Karpas-422 (cell line): ENCODE results near the gene RASSF1. TPM values are rescaled to one million over a fixed set of nuclear protein-coding genes. Genes with fewer than 3 reads are reported as not detected.
A peak's percentile ranks its signal among the peaks of the same experiment; 100 is the strongest.

Experiments
- DNase-seq: peaks from one replicate; pipeline ENCODE4 v3.0.0-alpha.2; 2015
- H2AFZ ChIP-seq: fragments of 200-600 bp; sonication (generic); 2 replicates; pipeline ENCODE4 v1.6.1; 2014; ENCODE audit warnings: antibody characterized with exemption, low read length, mixed read lengths
- H3K27ac ChIP-seq: fragments of 200-600 bp; sonication (generic); 2 replicates; pipeline ENCODE4 v1.5.1; 2014; ENCODE audit warnings: mild to moderate bottlenecking, low read length, moderate library complexity
- H3K27me3 ChIP-seq: fragments of 200-600 bp; sonication (generic); 2 replicates; pipeline ENCODE4 v1.6.1; 2014; ENCODE audit warnings: low read length, mixed read lengths
- H3K36me3 ChIP-seq: fragments of 200-600 bp; sonication (generic); 2 replicates; pipeline ENCODE4 v1.6.1; 2014; ENCODE audit warnings: low read length, mixed read lengths; ENCODE audit not compliant: insufficient read depth
- H3K4me1 ChIP-seq: fragments of 200-600 bp; sonication (generic); 2 replicates; pipeline ENCODE4 v1.6.1; 2014; ENCODE audit warnings: mild to moderate bottlenecking, low read length, mixed read lengths
- H3K4me2 ChIP-seq: fragments of 200-600 bp; sonication (generic); 2 replicates; pipeline ENCODE4 v1.6.1; 2014; ENCODE audit warnings: low read length, low read depth, mild to moderate bottlenecking; ENCODE audit not compliant: poor library complexity, severe bottlenecking
- H3K4me3 ChIP-seq: fragments of 200-600 bp; sonication (generic); 2 replicates; pipeline ENCODE4 v1.5.1; 2014; ENCODE audit warnings: mild to moderate bottlenecking, antibody characterized with exemption, low read length, mixed read lengths
- H3K79me2 ChIP-seq: fragments of 200-600 bp; sonication (generic); 2 replicates; pipeline ENCODE4 v1.6.1; 2014; ENCODE audit warnings: mild to moderate bottlenecking, low read length, mixed read lengths
- H3K9ac ChIP-seq: fragments of 200-600 bp; sonication (generic); 2 replicates; pipeline ENCODE4 v1.6.0; 2014; ENCODE audit warnings: low read length
- H3K9me2 ChIP-seq: fragments of 200-600 bp; sonication (generic), shearing (Covaris generic); replicated peaks from 2 replicates; pipeline ENCODE4 v1.6.0; 2014; ENCODE audit warnings: mild to moderate bottlenecking, low read length, moderate library complexity; ENCODE audit not compliant: insufficient read depth
- H3K9me3 ChIP-seq: fragments of 300-700, 200-600 bp; sonication (generic); 2 replicates; pipeline ENCODE4 v1.6.1; 2014; ENCODE audit warnings: low read length, mixed read lengths
- H4K20me1 ChIP-seq: fragments of 200-600 bp; sonication (generic); 2 replicates; pipeline ENCODE4 v1.6.1; 2014; ENCODE audit warnings: mild to moderate bottlenecking, antibody characterized with exemption, low read length, low read depth; ENCODE audit not compliant: insufficient read depth
- total RNA-seq: library from RNA; depleted of rRNA; stranded (reverse); fragments of >200 nt; shearing (Covaris generic); gene quantifications from 2 replicates; pipeline ENCODE4 v1.2.3, GENCODE V29; 2014; ENCODE audit warnings: low replicate concordance

Gene RASSF1
- total RNA-seq, 1 experiment from 2014 or later, result 33.3 TPM

DNA sequence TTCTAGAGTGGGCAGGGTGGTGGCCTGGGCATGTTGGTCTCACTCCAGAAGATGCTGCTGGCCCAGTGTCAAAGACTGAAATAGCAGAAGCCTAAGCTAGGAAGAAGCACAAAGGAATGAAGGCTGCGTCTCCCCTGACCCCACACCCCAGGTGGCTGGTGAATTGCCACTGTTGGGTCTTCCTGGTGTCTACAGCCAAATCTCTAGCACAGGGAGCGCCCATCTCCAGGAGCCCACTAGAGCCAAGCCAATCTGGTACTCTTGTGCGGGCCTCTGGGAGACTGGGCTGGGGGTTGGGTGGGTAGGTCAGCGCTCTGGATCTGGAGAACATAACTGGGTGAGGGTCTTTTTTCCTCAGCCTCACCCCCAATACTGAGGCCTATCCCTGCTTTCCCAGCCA is 13.5 kb downstream of the RASSF1 start:
- no peaks in the 10 kb centered on the region for H3K27me3 ChIP-seq
- peak overlapping the region; percentile 94 for H3K4me3 ChIP-seq
- H3K9me3 ChIP-seq, result no peaks in the 10 kb centered on the region
- no peak overlapping the region for H3K27ac ChIP-seq
- peaks cover 40% of the 10 kb centered on the region for H3K4me1 ChIP-seq
- no peak for DNase-seq
- peaks cover 6% of the 10 kb centered on the region; the same call in 1 of the 2 replicates for H4K20me1 ChIP-seq
- no peak overlapping the region for H2AFZ ChIP-seq
- peak overlapping the region; percentile 82 for H3K4me2 ChIP-seq
- peaks cover 25% of the 10 kb centered on the region; the same call in 1 of the 2 replicates for H3K36me3 ChIP-seq
- peak overlapping the region; percentile 90 for H3K9ac ChIP-seq
- peaks cover 22% of the 10 kb centered on the region for H3K79me2 ChIP-seq
- H3K9me2 ChIP-seq, result no peaks in the 10 kb centered on the region

DNA sequence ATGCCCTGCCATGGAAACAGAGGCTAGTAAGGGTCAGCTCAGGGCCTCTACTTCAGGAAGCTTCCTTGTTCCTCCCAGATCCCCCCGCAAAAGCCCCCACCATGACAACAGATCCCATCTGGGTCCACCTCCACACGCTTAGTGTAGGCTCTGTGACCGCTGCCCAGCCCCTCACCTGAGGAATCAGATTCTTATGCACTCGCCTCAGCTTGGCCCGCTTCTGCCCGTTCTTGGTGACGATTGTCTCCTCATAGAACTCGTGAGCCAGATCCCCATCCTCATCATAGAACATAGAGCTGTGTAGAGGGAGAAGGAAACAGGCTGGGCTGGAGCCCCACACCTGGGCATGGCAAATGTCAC is 14.5 kb downstream of the RASSF1 start:
- no peak overlapping the region for H3K27ac ChIP-seq
- peaks cover 44% of the 10 kb centered on the region for H3K4me1 ChIP-seq
- H3K79me2 ChIP-seq, result peaks cover 19% of the 10 kb centered on the region
- no peaks in the 10 kb centered on the region for H3K27me3 ChIP-seq
- H3K9me3 ChIP-seq, result no peaks in the 10 kb centered on the region
- H3K36me3 ChIP-seq, result peaks cover 15% of the 10 kb centered on the region; the same call in 1 of the 2 replicates
- H3K4me2 ChIP-seq, result no peak overlapping the region
- H4K20me1 ChIP-seq, result peaks cover 6% of the 10 kb centered on the region; the same call in 1 of the 2 replicates
- H3K9ac ChIP-seq, result 0 out of 2 replicates have a peak overlapping the region, but pooled peaks have one; percentile 90
- H3K9me2 ChIP-seq, result no peaks in the 10 kb centered on the region
- H3K4me3 ChIP-seq, result no peak overlapping the region
- H2AFZ ChIP-seq, result no peak overlapping the region
- no peak for DNase-seq

DNA sequence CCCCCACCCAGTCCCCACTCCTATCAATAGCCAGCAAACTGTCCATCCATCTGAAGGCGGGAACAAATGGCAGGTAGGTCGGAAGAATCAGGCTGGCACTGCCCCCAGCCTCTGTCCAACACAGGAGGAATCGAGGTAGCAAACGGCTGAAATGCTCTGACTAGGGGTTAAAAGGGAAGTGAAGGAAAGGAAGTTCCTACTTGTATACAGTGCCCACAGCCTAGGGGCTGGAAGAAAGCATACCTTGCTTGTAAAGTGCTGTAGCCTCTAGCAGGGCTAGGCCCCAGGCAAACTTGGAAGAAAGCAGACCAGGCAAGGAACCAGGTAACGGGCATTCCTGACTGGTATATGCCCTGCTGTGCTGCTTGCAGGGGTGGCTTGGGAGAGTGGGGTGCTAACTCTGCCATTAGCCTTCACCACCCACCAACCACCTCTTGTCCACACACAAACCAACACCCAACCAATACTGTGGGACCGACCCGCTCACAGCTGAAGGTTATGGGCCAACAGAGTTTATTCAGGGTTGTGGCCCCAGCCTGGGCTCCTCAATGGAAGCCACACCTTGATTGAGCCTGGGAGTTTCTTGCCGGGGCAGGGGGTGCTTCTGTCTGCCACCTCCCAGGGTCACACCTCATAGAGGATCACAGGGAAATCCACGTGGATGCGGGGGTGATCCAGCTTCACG is 15.0 kb downstream of the RASSF1 start:
- peaks cover 6% of the 10 kb centered on the region; the same call in 1 of the 2 replicates for H4K20me1 ChIP-seq
- no peak overlapping the region for H3K4me3 ChIP-seq
- peaks cover 10% of the 10 kb centered on the region; the same call in 1 of the 2 replicates for H3K36me3 ChIP-seq
- H3K4me1 ChIP-seq, result peaks cover 42% of the 10 kb centered on the region
- no peaks in the 10 kb centered on the region for H3K9me3 ChIP-seq
- no peak overlapping the region for H3K4me2 ChIP-seq
- no peaks in the 10 kb centered on the region for H3K9me2 ChIP-seq
- peaks cover 22% of the 10 kb centered on the region for H3K79me2 ChIP-seq
- no peak overlapping the region for H2AFZ ChIP-seq
- 0 out of 2 replicates have a peak overlapping the region, but pooled peaks have one; percentile 90 for H3K9ac ChIP-seq
- DNase-seq, result no peak
- no peak overlapping the region for H3K27ac ChIP-seq
- H3K27me3 ChIP-seq, result no peaks in the 10 kb centered on the region

DNA sequence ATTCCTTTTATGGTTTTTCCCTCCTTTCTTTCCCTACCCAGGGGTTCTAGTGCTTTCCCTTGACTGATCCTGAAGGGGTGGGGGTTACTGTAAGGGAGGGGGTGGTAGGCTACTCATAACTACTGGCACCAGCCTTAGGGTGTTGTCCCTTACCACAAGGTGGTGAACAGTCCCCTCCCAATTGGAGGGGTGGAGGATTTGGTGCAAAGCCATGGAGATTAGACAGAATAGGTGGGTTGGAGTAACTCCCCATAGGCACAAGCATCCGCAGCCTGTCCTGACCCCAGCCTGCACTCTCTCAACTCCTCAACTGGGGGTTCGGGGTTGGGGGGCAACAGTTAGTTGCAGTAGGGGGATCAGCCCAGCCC is 15.5 kb downstream of the RASSF1 start:
- H3K27me3 ChIP-seq, result no peaks in the 10 kb centered on the region
- H2AFZ ChIP-seq, result no peak overlapping the region
- peaks cover 27% of the 10 kb centered on the region for H3K79me2 ChIP-seq
- no peak for DNase-seq
- H4K20me1 ChIP-seq, result peaks cover 6% of the 10 kb centered on the region; the same call in 1 of the 2 replicates
- no peak overlapping the region for H3K27ac ChIP-seq
- H3K9ac ChIP-seq, result no peak overlapping the region
- no peaks in the 10 kb centered on the region for H3K9me2 ChIP-seq
- no peak overlapping the region for H3K4me2 ChIP-seq
- H3K36me3 ChIP-seq, result peaks cover 9% of the 10 kb centered on the region; the same call in 1 of the 2 replicates
- H3K9me3 ChIP-seq, result no peaks in the 10 kb centered on the region
- H3K4me3 ChIP-seq, result no peak overlapping the region
- peaks cover 44% of the 10 kb centered on the region for H3K4me1 ChIP-seq

DNA sequence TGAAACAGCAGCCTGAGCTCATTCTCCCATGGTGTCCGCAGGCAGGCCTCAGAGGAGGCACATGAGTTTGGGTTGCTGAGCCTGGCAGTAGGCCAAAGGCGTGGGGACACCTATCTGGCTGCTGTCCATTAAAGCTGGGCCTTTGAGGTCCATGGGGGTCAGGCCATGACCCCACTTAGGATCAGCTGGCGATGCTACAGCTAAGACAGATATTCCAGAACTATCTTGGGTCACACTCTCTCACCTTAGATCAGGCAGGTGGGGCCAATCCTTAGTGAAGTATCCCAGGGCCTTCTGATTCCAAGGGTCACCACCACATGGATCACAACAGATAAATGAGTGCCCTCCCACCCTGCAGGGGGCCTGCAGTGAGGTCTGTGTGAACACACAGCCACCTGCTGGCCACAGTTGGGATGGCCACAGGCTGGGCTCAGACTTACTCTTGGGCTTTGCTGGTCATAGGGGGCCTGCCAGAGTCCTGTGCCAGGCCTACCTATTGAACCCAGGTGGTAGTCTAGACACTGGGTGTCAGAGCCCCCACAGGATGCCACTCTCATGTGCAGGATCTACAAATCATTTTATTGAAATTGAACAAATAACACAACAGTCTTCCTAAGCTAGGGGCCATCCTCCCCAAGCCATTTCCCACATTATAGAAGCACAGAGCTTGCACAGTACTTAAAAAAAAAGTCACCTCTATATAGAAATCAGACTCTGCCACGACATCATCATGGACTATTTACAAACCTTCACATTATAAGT is 16.1 kb downstream of the RASSF1 start:
- H3K27ac ChIP-seq, result no peak overlapping the region
- H3K36me3 ChIP-seq, result peaks cover 4% of the 10 kb centered on the region; the same call in 1 of the 2 replicates
- H3K27me3 ChIP-seq, result no peaks in the 10 kb centered on the region
- no peak overlapping the region for H2AFZ ChIP-seq
- no peak overlapping the region for H3K4me3 ChIP-seq
- H3K4me2 ChIP-seq, result no peak overlapping the region
- no peak overlapping the region for H3K9ac ChIP-seq
- peaks cover 33% of the 10 kb centered on the region for H3K79me2 ChIP-seq
- H3K9me2 ChIP-seq, result no peaks in the 10 kb centered on the region
- peak; percentile 83 for DNase-seq
- peaks cover 41% of the 10 kb centered on the region for H3K4me1 ChIP-seq
- peaks cover 6% of the 10 kb centered on the region; the same call in 1 of the 2 replicates for H4K20me1 ChIP-seq
- H3K9me3 ChIP-seq, result no peaks in the 10 kb centered on the region

DNA sequence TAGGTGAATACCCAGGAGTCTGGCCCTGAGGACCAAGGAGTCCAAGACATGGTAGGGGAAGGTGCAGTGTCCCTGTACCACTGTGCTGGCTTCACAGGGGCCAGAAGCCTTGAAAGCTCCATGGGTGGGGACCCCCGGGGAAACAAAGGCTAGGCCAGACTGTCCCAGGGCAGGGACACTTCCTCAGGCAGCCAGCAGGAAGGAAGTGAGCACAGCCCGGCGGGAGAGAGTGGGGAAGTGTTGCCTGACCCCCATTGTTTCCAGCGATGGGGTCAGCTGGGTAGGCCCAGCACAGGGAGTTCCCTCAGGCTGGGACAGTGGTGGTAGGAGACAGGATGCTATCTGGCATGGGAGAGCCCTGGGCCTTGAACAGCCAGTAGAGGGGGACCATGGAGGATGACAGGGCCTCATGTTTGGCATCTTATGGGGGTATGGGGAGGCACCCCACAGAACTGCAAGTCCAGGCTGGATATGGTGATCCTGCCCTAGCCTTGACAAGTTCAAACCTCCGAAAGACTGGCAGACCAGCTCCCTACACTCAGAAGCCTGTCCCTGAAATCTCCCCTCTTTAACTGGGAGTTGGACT is 16.9 kb downstream of the RASSF1 start:
- Histone ChIP-seq H3K9ac (no peak overlapping the region), H3K9me2 (no peaks in the 10 kb centered on the region), H3K36me3 (peaks cover 9% of the 10 kb centered on the region; the same call in 1 of the 2 replicates), H3K9me3 (no peaks in the 10 kb centered on the region), H3K79me2 (peaks cover 41% of the 10 kb centered on the region), H3K4me3 (no peak overlapping the region), H4K20me1 (peaks cover 6% of the 10 kb centered on the region; the same call in 1 of the 2 replicates), H3K4me1 (peaks cover 34% of the 10 kb centered on the region), H2AFZ (no peak overlapping the region), H3K27ac (no peak overlapping the region), H3K4me2 (no peak overlapping the region), H3K27me3 (no peaks in the 10 kb centered on the region)
- no peak for DNase-seq

DNA sequence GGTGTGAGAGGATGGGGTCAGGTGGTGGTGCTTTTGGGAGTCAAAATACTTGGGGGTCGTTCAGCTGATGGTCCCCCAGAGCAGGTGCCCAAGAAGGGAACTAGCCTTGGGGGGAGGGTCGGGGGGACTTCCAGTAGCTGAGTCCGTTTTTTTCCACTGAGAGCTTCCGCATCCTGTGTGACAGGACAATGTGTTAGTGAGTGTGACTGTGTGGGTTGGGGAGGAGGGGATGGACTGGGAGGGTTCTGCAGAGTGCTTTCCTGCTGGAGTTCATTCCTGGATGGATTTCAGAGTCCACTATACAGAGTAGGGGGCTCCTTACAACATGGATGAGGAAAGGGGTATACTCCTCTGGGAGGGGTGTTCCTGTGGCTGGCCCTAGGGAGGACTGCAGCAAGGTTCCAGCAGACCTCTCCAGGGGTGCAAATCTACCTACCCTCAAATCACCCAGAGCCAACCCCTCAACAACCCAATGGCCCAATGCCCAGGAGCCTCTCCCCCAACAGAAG is 17.5 kb downstream of the RASSF1 start:
- Histone ChIP-seq H3K27ac (no peak overlapping the region), H3K79me2 (peaks cover 42% of the 10 kb centered on the region), H4K20me1 (peaks cover 6% of the 10 kb centered on the region; the same call in 1 of the 2 replicates), H3K4me1 (peaks cover 29% of the 10 kb centered on the region), H3K4me3 (no peak overlapping the region), H3K9ac (no peak overlapping the region), H3K27me3 (no peaks in the 10 kb centered on the region), H3K9me2 (no peaks in the 10 kb centered on the region), H3K36me3 (peaks cover 9% of the 10 kb centered on the region; the same call in 1 of the 2 replicates), H2AFZ (no peak overlapping the region), H3K9me3 (no peaks in the 10 kb centered on the region), H3K4me2 (no peak overlapping the region)
- DNase-seq, result no peak
